ENCODE results near the gene WIPF2. TPM values are rescaled to one million over a fixed set of nuclear protein-coding genes. Genes with fewer than 3 reads are reported as not detected.

The WIPF2 gene
- total and polyA plus RNA-seq, 8 donors: 29.0 to 35.8 (median 32.1) TPM

GRCh38 chr17:40173778-40174135 lies 45.3 kb upstream of the WIPF2 start:
- no peak for ATAC-seq
- DNase-seq: peak in 1 of 4 donors; percentile 24
- TF ChIP-seq CTCF (IDR thresholded peaks at IDR 0.05): no peak
- peaks cover 14 to 23% of the 10 kb centered on the region in 2 donors for H3K4me1 ChIP-seq
- H3K27me3 ChIP-seq: peaks cover 0 to 15% of the 10 kb centered on the region in 2 donors
- H3K4me3 ChIP-seq: no peak overlapping the region
- H3K9me3 ChIP-seq: no peaks in the 10 kb centered on the region
- intact Hi-C loops (cut with DNase I): loop anchor here in 1 of 2 donors (10.0 kb wide), 2 partner anchors 59 to 149 kb away; no protein-coding TSS in a partner anchor
- no peak overlapping the region for H3K27ac ChIP-seq
- H3K36me3 ChIP-seq: peaks cover 0 to 63% of the 10 kb centered on the region in 2 donors

- peaks cover 0 to 55% of the 10 kb centered on the region in 2 donors for H3K36me3 ChIP-seq
- H3K27ac ChIP-seq: no peak overlapping the region
- H3K27me3 ChIP-seq: peaks cover 0 to 15% of the 10 kb centered on the region in 2 donors
- DNase-seq (no peak), ATAC-seq (no peak)
- no peak overlapping the region for H3K4me3 ChIP-seq
- no peaks in the 10 kb centered on the region for H3K9me3 ChIP-seq
- intact Hi-C loops (cut with DNase I): loop anchor here in 1 of 2 donors (10.0 kb wide), 2 partner anchors 60 to 150 kb away; no protein-coding TSS in a partner anchor
- H3K4me1 ChIP-seq: peaks cover 14 to 23% of the 10 kb centered on the region in 2 donors
- no peak for TF ChIP-seq CTCF (IDR thresholded peaks at IDR 0.05)
These were observed 44.6 kb upstream of the WIPF2 start for GRCh38 chr17:40174514-40174913.

GRCh38 chr17:40175928-40176753 lies 43.0 kb upstream of the WIPF2 start:
- DNase-seq (peak in 1 of 4 donors; percentile 64), ATAC-seq (peak; percentile 73)
- Histone ChIP-seq H3K4me3 (no peak overlapping the region), H3K27me3 (peaks cover 0 to 15% of the 10 kb centered on the region in 2 donors), H3K36me3 (peaks cover 0 to 39% of the 10 kb centered on the region in 2 donors), H3K27ac (no peak overlapping the region), H3K4me1 (peaks cover 14 to 23% of the 10 kb centered on the region in 2 donors), H3K9me3 (no peaks in the 10 kb centered on the region)
- intact Hi-C loops (cut with DNase I): loop anchor here in 1 of 2 donors (10.0 kb wide), 2 partner anchors 61 to 151 kb away; no protein-coding TSS in a partner anchor
- TF ChIP-seq CTCF (IDR thresholded peaks at IDR 0.05): no peak

- DNase-seq: no peak
- H3K4me3 ChIP-seq: peak overlapping the region; percentile 39 to 41
These were observed 42.4 kb upstream of the WIPF2 start for GRCh38 chr17:40176754-40177110.

More at GRCh38 chr17:40176754-40177110, 42.4 kb upstream of the WIPF2 start:
- Histone ChIP-seq H3K27ac (peak overlapping the region in 1 of 2 donors; percentile 33), H3K36me3 (peaks cover 0 to 39% of the 10 kb centered on the region in 2 donors), H3K9me3 (no peaks in the 10 kb centered on the region), H3K27me3 (peaks cover 0 to 15% of the 10 kb centered on the region in 2 donors), H3K4me1 (peaks cover 14 to 23% of the 10 kb centered on the region in 2 donors)
- TF ChIP-seq CTCF (IDR thresholded peaks at IDR 0.05): no peak
- peak; percentile 49 for ATAC-seq
- intact Hi-C loops (cut with DNase I): loop anchor here in 1 of 2 donors (10.0 kb wide), 2 partner anchors 62 to 152 kb away; no protein-coding TSS in a partner anchor

Data from left lung (tissue), 10 donors.